Measurements from ENCODE around the gene SH3BP5L. TPM values are rescaled to one million over a fixed set of nuclear protein-coding genes. Genes with fewer than 3 reads are reported as not detected.

The SH3BP5L gene
- total RNA-seq, 3 donors from 2014 or later = 14.9 to 16.4 (median 16.1) TPM

DNA sequence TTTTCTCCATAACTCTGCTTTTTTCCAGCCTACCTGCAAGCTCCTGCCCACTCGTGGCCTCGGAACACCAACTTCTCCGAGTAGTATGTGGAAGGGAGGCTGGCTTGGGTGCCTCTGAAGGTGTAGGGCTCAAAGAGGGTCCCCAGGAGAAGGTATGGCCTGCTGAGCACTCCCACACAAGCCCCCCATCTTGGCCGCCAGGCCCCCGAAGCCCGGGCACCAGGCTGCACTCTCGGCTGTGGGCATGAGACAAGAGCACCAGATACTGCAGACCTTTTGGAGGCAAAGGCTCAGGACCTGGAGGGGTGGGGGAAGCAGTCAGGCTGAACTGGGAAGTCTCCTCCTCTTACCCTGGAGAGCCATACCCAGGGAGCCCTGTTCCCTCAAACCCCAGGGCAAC lies 31.5 kb upstream of the SH3BP5L start:
- ATAC-seq (no peak), DNase-seq (no peak)
- H3K27me3 Mint-ChIP-seq (ENCODE audit: low read depth) = no peaks in the 10 kb centered on the region
- peaks cover 6% of the 10 kb centered on the region for H3K36me3 Mint-ChIP-seq (ENCODE audit: insufficient read depth)
- H3K4me1 Mint-ChIP-seq (ENCODE audit: low read depth) = peaks cover 47% of the 10 kb centered on the region
- peak overlapping the region; percentile 91 for H3K4me3 Mint-ChIP-seq
- no peaks in the 10 kb centered on the region for H3K9me3 Mint-ChIP-seq

- DNase-seq (no peak), ATAC-seq (no peak)
- no peak overlapping the region for H3K4me3 Mint-ChIP-seq
- H3K9me3 Mint-ChIP-seq = no peaks in the 10 kb centered on the region
- peaks cover 6% of the 10 kb centered on the region for H3K36me3 Mint-ChIP-seq (ENCODE audit: insufficient read depth)
- H3K27me3 Mint-ChIP-seq (ENCODE audit: low read depth) = no peaks in the 10 kb centered on the region
- H3K4me1 Mint-ChIP-seq (ENCODE audit: low read depth) = peaks cover 47% of the 10 kb centered on the region
Measured at GRCh38 chr1:248856176-248856575, 30.5 kb upstream of the SH3BP5L start.

GRCh38 chr1:248855580-248855979 lies 29.9 kb upstream of the SH3BP5L start:
- Mint-ChIP-seq H3K4me1 (ENCODE audit: low read depth) (peaks cover 47% of the 10 kb centered on the region), H3K36me3 (ENCODE audit: insufficient read depth) (peaks cover 6% of the 10 kb centered on the region), H3K4me3 (no peak overlapping the region), H3K27me3 (ENCODE audit: low read depth) (no peaks in the 10 kb centered on the region), H3K9me3 (no peaks in the 10 kb centered on the region)
- ATAC-seq (no peak), DNase-seq (no peak)

- Mint-ChIP-seq H3K4me3 (peak overlapping the region; percentile 27), H3K36me3 (ENCODE audit: insufficient read depth) (peaks cover 9% of the 10 kb centered on the region), H3K27me3 (ENCODE audit: low read depth) (no peaks in the 10 kb centered on the region), H3K4me1 (ENCODE audit: low read depth) (peaks cover 36% of the 10 kb centered on the region), H3K9me3 (no peaks in the 10 kb centered on the region)
- ATAC-seq (peak in 1 of 2 donors; percentile 37), DNase-seq (peak; percentile 20)
Measured at GRCh38 chr1:248853663-248854375, 28.1 kb upstream of the SH3BP5L start.

DNA sequence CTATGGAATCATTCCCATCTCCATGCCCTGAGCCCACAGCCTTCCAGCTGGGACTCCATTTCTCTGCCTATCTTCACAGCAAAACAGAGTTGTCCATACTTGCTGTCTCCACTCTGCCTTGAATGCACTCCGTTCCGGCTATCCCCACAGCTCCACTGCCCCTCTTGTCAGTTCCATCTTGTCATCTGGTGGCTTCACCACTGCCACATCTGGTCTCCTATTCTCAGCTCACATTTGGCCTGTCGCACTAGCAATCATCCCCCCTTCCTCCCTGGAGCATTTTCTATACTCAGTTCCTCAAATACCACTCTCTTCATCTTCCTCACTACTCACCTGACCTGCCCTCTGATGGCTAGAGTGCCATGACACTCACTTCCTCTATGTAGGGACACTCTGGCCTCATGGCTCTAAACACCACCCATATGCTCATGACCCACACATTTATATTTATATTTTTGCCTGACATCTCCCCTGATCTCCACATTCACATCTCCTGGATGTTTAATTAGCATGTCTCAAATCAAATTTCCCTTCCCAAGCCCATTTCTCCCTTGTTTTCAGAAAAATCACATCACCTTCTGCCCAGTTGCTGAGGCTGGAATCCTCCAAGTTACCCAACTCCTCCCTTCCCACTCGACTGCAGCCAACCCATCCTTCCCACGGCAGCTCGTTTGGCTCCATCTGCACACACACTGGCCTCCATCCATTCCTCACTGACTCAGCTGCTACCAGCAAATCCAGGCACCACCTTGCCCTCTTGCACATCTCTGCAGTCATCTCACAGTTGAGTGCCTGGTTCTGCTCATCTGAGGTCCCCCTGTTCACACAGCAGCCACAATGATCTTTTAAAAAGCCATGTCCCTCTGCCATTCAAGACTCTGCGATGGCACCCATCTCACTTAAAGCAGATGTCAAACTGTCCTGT lies 27.0 kb upstream of the SH3BP5L start:
- ATAC-seq (no peak), DNase-seq (no peak)
- Mint-ChIP-seq H3K4me1 (ENCODE audit: low read depth) (peaks cover 28% of the 10 kb centered on the region), H3K36me3 (ENCODE audit: insufficient read depth) (peaks cover 14% of the 10 kb centered on the region), H3K9me3 (no peaks in the 10 kb centered on the region), H3K27me3 (ENCODE audit: low read depth) (no peaks in the 10 kb centered on the region), H3K4me3 (no peak overlapping the region)

- Mint-ChIP-seq H3K36me3 (ENCODE audit: insufficient read depth) (peaks cover 22% of the 10 kb centered on the region), H3K4me3 (no peak overlapping the region), H3K9me3 (no peaks in the 10 kb centered on the region), H3K27me3 (ENCODE audit: low read depth) (no peaks in the 10 kb centered on the region), H3K4me1 (ENCODE audit: low read depth) (peaks cover 18% of the 10 kb centered on the region)
- DNase-seq = no peak
- ATAC-seq = no peak
Measured at GRCh38 chr1:248851390-248851789, 25.7 kb upstream of the SH3BP5L start.

GRCh38 chr1:248850536-248851251 lies 25.0 kb upstream of the SH3BP5L start:
- Mint-ChIP-seq H3K27me3 (ENCODE audit: low read depth) (no peaks in the 10 kb centered on the region), H3K4me1 (ENCODE audit: low read depth) (peaks cover 11% of the 10 kb centered on the region)

DNA sequence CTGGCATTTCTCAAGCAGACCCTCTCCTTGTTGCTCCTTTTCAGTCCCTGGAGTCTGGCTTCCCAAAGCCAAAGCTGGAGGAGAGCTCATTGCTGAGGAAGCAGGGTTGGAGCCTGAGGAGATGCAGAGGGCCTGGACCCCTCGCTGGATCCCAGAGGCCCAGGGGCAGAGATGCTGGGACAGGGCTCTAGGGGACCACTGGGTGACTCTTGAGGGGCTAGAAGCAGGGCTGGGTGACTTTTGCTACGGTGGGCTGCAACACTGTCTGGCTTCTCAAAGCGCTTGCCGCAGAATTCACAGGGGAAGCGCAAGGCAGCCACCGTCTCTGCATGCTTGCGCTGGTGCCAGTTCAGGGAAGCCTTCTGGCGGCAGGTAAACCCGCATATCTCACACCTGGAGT lies 24.4 kb upstream of the SH3BP5L start:
- H3K27me3 Mint-ChIP-seq (ENCODE audit: low read depth) = no peaks in the 10 kb centered on the region
- peaks cover 20% of the 10 kb centered on the region for H3K36me3 Mint-ChIP-seq (ENCODE audit: insufficient read depth)
- H3K4me1 Mint-ChIP-seq (ENCODE audit: low read depth) = peaks cover 7% of the 10 kb centered on the region
- no peaks in the 10 kb centered on the region for H3K9me3 Mint-ChIP-seq
- ATAC-seq (no peak), DNase-seq (no peak)
- no peak overlapping the region for H3K4me3 Mint-ChIP-seq

More at GRCh38 chr1:248850536-248851251, 25.0 kb upstream of the SH3BP5L start:
- Mint-ChIP-seq H3K4me3 (no peak overlapping the region), H3K9me3 (no peaks in the 10 kb centered on the region), H3K36me3 (ENCODE audit: insufficient read depth) (peaks cover 18% of the 10 kb centered on the region)
- ATAC-seq (no peak), DNase-seq (no peak)

- ATAC-seq = no peak
- H3K9me3 Mint-ChIP-seq = no peaks in the 10 kb centered on the region
- peaks cover 2% of the 10 kb centered on the region for H3K4me1 Mint-ChIP-seq (ENCODE audit: low read depth)
- H3K27me3 Mint-ChIP-seq (ENCODE audit: low read depth) = no peaks in the 10 kb centered on the region
- no peak overlapping the region for H3K4me3 Mint-ChIP-seq
- no peak for DNase-seq
- H3K36me3 Mint-ChIP-seq (ENCODE audit: insufficient read depth) = peaks cover 20% of the 10 kb centered on the region
Measured at GRCh38 chr1:248849637-248850036, 23.9 kb upstream of the SH3BP5L start.

DNA sequence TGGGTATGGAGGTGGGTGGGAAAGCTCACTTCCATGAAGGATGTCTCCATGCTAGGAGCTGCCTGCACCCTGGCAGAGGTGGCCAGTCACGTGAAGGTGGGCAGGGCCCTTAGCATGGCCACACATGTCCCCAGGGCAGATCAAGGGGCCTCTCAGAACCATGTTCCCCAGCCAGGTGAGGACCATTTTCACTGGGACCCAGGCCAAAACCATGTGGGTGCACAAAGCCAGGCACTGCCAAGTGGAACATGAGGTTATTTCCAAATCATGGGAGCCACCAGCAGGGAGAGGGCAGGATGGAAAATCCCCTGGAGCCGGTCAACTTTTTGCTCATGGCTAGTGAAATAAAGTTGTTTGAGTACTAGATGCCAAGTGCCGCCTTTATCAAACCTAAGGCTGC lies 23.4 kb upstream of the SH3BP5L start:
- Mint-ChIP-seq H3K9me3 (no peaks in the 10 kb centered on the region), H3K27me3 (ENCODE audit: low read depth) (no peaks in the 10 kb centered on the region), H3K36me3 (ENCODE audit: insufficient read depth) (peaks cover 19% of the 10 kb centered on the region), H3K4me1 (ENCODE audit: low read depth) (no peaks in the 10 kb centered on the region), H3K4me3 (no peak overlapping the region)
- no peak for ATAC-seq
- no peak for DNase-seq

DNA sequence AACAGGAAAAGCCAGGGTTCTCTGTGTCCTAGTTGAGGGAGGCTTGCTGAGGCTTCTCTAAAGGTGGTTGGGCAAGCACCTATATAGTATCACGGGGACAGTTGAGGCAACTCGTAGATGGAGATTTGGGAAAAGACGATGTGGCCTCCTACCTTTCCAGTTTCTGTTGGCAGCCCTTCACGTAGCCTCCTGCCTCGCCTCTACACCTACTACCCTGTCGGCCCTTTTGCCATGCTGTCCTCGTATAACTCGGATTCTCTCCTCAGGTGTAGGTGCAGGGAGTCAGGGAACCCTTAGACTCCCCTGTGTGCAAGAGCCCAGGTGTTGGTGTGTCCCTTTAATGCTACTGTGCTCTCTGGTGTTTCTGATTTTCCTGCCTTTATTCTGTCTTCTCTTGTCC lies 22.9 kb upstream of the SH3BP5L start:
- H3K4me3 Mint-ChIP-seq = no peak overlapping the region
- H3K36me3 Mint-ChIP-seq (ENCODE audit: insufficient read depth) = peaks cover 18% of the 10 kb centered on the region
- no peak for DNase-seq
- ATAC-seq = no peak
- no peaks in the 10 kb centered on the region for H3K4me1 Mint-ChIP-seq (ENCODE audit: low read depth)
- no peaks in the 10 kb centered on the region for H3K9me3 Mint-ChIP-seq
- H3K27me3 Mint-ChIP-seq (ENCODE audit: low read depth) = no peaks in the 10 kb centered on the region

DNA sequence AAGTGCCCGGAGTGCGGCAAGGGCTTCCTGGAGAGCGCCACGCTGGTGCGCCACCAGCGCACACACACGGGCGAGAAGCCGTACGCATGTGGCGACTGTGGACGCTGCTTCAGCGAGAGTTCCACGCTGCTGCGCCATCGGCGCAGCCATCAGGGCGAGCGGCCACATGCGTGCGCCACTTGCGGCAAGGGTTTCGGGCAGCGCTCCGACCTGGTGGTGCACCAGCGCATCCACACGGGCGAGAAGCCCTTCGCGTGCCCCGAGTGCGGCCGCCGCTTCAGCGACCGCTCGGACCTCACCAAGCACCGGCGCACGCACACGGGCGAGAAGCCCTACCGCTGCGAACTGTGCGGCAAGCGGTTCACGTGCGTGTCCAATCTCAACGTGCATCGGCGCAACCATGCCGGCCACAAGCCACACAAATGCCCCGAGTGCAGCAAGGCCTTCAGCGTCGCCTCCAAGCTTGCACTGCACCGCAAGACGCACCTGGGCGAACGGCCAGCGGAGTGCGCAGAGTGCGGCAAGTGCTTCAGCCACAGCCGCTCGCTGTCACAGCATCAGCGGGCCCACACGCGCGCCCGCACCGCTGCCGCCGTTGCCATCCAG lies 22.3 kb upstream of the SH3BP5L start:
- no peak for ATAC-seq
- DNase-seq = no peak
- no peaks in the 10 kb centered on the region for H3K4me1 Mint-ChIP-seq (ENCODE audit: low read depth)
- H3K4me3 Mint-ChIP-seq = no peak overlapping the region
- H3K36me3 Mint-ChIP-seq (ENCODE audit: insufficient read depth) = peaks cover 18% of the 10 kb centered on the region
- H3K9me3 Mint-ChIP-seq = no peaks in the 10 kb centered on the region
- no peaks in the 10 kb centered on the region for H3K27me3 Mint-ChIP-seq (ENCODE audit: low read depth)

DNA sequence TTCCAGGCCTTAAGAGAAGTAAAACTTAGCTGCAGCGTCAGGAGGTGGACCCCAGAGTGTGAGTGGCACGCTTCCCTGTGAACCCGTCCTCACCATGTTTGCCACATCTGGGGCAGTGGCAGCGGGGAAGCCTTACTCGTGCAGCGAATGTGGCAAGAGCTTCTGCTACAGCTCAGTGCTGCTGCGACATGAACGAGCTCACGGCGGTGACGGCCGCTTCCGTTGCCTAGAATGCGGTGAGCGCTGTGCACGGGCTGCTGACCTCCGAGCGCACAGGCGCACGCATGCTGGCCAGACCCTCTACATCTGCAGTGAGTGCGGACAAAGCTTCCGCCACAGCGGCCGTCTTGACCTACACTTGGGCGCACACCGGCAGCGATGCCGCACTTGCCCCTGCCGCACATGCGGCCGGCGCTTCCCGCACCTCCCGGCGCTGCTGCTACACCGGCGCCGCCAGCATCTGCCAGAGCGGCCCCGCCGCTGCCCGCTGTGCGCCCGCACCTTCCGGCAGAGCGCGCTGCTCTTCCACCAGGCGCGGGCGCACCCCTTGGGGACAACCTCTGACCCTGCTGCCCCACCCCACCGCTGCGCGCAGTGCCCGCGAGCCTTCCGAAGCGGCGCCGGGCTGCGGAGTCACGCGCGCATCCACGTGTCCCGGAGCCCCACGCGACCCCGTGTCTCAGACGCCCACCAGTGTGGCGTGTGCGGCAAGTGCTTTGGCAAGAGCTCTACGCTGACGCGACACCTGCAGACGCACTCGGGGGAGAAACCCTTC lies 21.7 kb upstream of the SH3BP5L start:
- Mint-ChIP-seq H3K4me3 (no peak overlapping the region), H3K36me3 (ENCODE audit: insufficient read depth) (peaks cover 18% of the 10 kb centered on the region), H3K4me1 (ENCODE audit: low read depth) (no peaks in the 10 kb centered on the region), H3K9me3 (no peaks in the 10 kb centered on the region), H3K27me3 (ENCODE audit: low read depth) (no peaks in the 10 kb centered on the region)
- no peak for ATAC-seq
- no peak for DNase-seq
